Fibroblast of the aortic adventitia (primary cell): Measurements from ENCODE around the gene MVB12B. TPM values are rescaled to one million over a fixed set of nuclear protein-coding genes. Genes with fewer than 3 reads are reported as not detected.

Experiments
- DNase-seq: peaks from one replicate; pipeline ENCODE4 v3.0.0-alpha.2; 2010; ENCODE audit warnings: low read depth
- H3K4me3 ChIP-seq: 2 replicates; pipeline ENCODE4 v1.5.1; 2011; ENCODE audit warnings: low read depth, mild to moderate bottlenecking, control low read depth, low read length, moderate library complexity
- CTCF ChIP-seq: IDR thresholded peaks from 2 replicates; pipeline ENCODE4 v1.5.1; 2011; ENCODE audit warnings: mild to moderate bottlenecking, low read length, control low read depth, inconsistent platforms; ENCODE audit not compliant: insufficient read depth
- total RNA-seq: library from RNA; depleted of rRNA; stranded (reverse); fragments of >200 nt; gene quantifications from 2 replicates; pipeline ENCODE4 v1.2.3, GENCODE V29; 2012; ENCODE audit warnings: low replicate concordance

The MVB12B gene
- total RNA-seq, 1 donor: 3.5 TPM

- H3K4me3 ChIP-seq: no peak overlapping the region
- no peak for TF ChIP-seq CTCF
- DNase-seq: no peak
Measured at GRCh38 chr9:126496181-126496576, 169.6 kb downstream of the MVB12B start.

GRCh38 chr9:126496781-126497659, 170.4 kb downstream of the MVB12B start:
- TF ChIP-seq CTCF: no peak
- no peak overlapping the region for H3K4me3 ChIP-seq
- no peak for DNase-seq

GRCh38 chr9:126497660-126498275, 171.1 kb downstream of the MVB12B start:
- H3K4me3 ChIP-seq: no peak overlapping the region
- TF ChIP-seq CTCF: no peak

GRCh38 chr9:126498331-126498730, 171.7 kb downstream of the MVB12B start:
- DNase-seq: no peak
- no peak overlapping the region for H3K4me3 ChIP-seq
- TF ChIP-seq CTCF: no peak

More at GRCh38 chr9:126497660-126498275, 171.1 kb downstream of the MVB12B start:
- DNase-seq: no peak

- DNase-seq: peak; percentile 43
- H3K4me3 ChIP-seq: peak overlapping the region; percentile 59
- peak; percentile 90 for TF ChIP-seq CTCF
Measured at GRCh38 chr9:126499005-126499910, 172.6 kb downstream of the MVB12B start.

- no peak for TF ChIP-seq CTCF
- no peak for DNase-seq
- peak overlapping the region; percentile 59 for H3K4me3 ChIP-seq
Measured at GRCh38 chr9:126499911-126500599, 173.4 kb downstream of the MVB12B start.
